Panc1 (cell line): ENCODE measurements around the gene C1QL2. TPM values are rescaled to one million over a fixed set of nuclear protein-coding genes. Genes with fewer than 3 reads are reported as not detected.

Source experiments
- ATAC-seq: fragments of 200-7000 bp; cut with Tn5 transposase; 2 replicates; pipeline ENCODE4 v1.9.1; 2020; ENCODE audit warnings: mild to moderate bottlenecking, moderate library complexity
- BruUV-seq: library from RNA; stranded (reverse); fragments of 400-500 nt; replicated peaks from 2 replicates; lab custom pipeline; 2021; lab: Mats Ljungman, UMichigan
- CTCF ChIA-PET: fragments of 300-600 bp; sonication (Branson Sonifier 250); formaldehyde crosslinking; loops from one replicate; lab custom pipeline; 2022; ENCODE audit warnings: antibody characterized with exemption; lab: Charles Lee
- POLR2A ChIA-PET: fragments of 300-600 bp; sonication (Branson Sonifier 250); formaldehyde crosslinking; loops from one replicate; lab custom pipeline; 2022; ENCODE audit warnings: antibody characterized with exemption; lab: Charles Lee
- DNase-seq: peaks from one replicate; pipeline ENCODE4 v3.0.0-alpha.2; 2010; ENCODE audit warnings: low read depth, low spot score
- H3K27ac ChIP-seq: 2 replicates; pipeline ENCODE4 v1.5.1; 2011; ENCODE audit warnings: mild to moderate bottlenecking, low read length, inconsistent platforms
- H3K27me3 ChIP-seq: fragments of 200-500 bp; sonication (Bioruptor generic); 2 replicates; pipeline ENCODE4 v1.6.0; 2014; ENCODE audit warnings: low read length, inconsistent platforms; ENCODE audit not compliant: control insufficient read depth, insufficient read depth
- H3K36me3 ChIP-seq: fragments of 200-500 bp; sonication (Bioruptor generic); 2 replicates; pipeline ENCODE4 v1.5.1; 2014; ENCODE audit warnings: inconsistent platforms, mild to moderate bottlenecking, low read length, moderate library complexity; ENCODE audit not compliant: control insufficient read depth, insufficient read depth
- H3K4me1 ChIP-seq: 2 replicates; pipeline ENCODE4 v1.5.1; 2011; ENCODE audit warnings: inconsistent platforms, mild to moderate bottlenecking, low read length, moderate library complexity; ENCODE audit not compliant: control insufficient read depth, insufficient read depth
- H3K4me3 ChIP-seq, 2 experiments: 2 replicates each; pipeline ENCODE4 v1.5.1; 2011 to 2012; ENCODE audit warnings: low read depth in 2 of 2, low read length in 2 of 2, mild to moderate bottlenecking in 2 of 2, inconsistent platforms in 1 of 2, moderate library complexity in 1 of 2
- H3K9me3 ChIP-seq: fragments of 200-500 bp; sonication (Bioruptor generic); 2 replicates; pipeline ENCODE4 v1.5.1; 2014; ENCODE audit warnings: low read depth, mild to moderate bottlenecking, inconsistent platforms, low read length, moderate library complexity; ENCODE audit not compliant: control insufficient read depth, insufficient read depth
- POLR2AphosphoS5 ChIP-seq: IDR thresholded peaks from 2 replicates; pipeline ENCODE4 v1.6.1; 2012; ENCODE audit warnings: mild to moderate bottlenecking, low read depth, low read length, moderate library complexity
- SIN3A ChIP-seq: IDR thresholded peaks from 2 replicates; pipeline ENCODE4 v1.6.1; 2012; ENCODE audit warnings: low read depth, mild to moderate bottlenecking, low read length, moderate library complexity, borderline replicate concordance; ENCODE audit not compliant: insufficient read depth
- TCF7L2 ChIP-seq: IDR thresholded peaks from 2 replicates; pipeline ENCODE4 v1.6.1; 2011; ENCODE audit warnings: mild to moderate bottlenecking, low read depth, low read length, inconsistent platforms
- in situ Hi-C: cut with HindIII; loops from 2 replicates; pipeline ENCODE4 v1.10.0; 2016; ENCODE audit warnings: low sequenced_read_pairs, low pct_unique_long_range_greater_than_20kb
- intact Hi-C: fragments of 100-400 bp; cut with micrococcal nuclease; formaldehyde crosslinking; loops from one replicate; pipeline ENCODE4 v1.10.0; 2022; ENCODE audit not compliant: unreplicated experiment
- total RNA-seq: library from RNA; stranded (reverse); gene quantifications from one replicate; pipeline ENCODE4 v1.2.1, GENCODE V29; 2021; ENCODE audit not compliant: unreplicated experiment
- TF ChIP-seq, protein P1 (sequence below), 2 experiments: IDR thresholded peaks; 2 replicates each; pipeline ENCODE4 v1.6.1; 2011 to 2012; ENCODE audit warnings: low read depth in 2 of 2, control low read depth in 1 of 2, low read length in 1 of 2, mild to moderate bottlenecking in 1 of 2, moderate library complexity in 1 of 2; ENCODE audit not compliant: insufficient read depth in 1 of 2
- TF ChIP-seq, protein P2 (sequence below): fragments of 450-650 bp; IDR thresholded peaks from 2 replicates; pipeline ENCODE4 v1.5.1; 2017; ENCODE audit warnings: mild to moderate bottlenecking

Gene C1QL2
- total RNA-seq, 1 experiment from 2014 or later, result not detected

DNA sequence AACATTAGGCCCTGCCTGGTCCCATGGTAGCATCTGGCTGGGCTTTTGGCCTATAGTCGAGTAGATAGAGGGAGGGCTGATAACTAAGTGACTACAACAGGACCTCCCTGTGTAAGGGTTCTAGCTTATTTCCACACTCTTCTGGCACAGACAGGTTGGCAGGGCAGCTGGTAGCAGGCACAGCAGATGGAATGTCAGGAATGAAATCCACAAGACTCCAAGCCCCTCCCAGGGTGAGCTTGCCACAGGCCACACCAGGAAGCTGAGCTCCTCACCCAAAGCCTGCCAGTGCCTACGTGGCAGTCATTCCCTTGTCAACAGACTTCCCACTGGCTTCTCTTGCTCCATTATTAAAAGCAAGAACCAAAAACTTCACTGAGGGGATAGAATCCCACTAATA lies 20.7 kb upstream of the C1QL2 start:
- in situ Hi-C loops, result no loop called here
- ATAC-seq (no peak), DNase-seq (no peak)
- H3K9me3 ChIP-seq, result no peaks in the 10 kb centered on the region
- no peaks in the 10 kb centered on the region for H3K27me3 ChIP-seq
- no peak overlapping the region for H3K27ac ChIP-seq
- CTCF ChIA-PET, result no interaction called here
- no TSS peak for BruUV-seq
- H3K4me3 ChIP-seq, result no peak overlapping the region
- TF ChIP-seq TCF7L2 (no peak), SIN3A (no peak), POLR2AphosphoS5 (no peak)
- TF ChIP-seq, protein P1, sequence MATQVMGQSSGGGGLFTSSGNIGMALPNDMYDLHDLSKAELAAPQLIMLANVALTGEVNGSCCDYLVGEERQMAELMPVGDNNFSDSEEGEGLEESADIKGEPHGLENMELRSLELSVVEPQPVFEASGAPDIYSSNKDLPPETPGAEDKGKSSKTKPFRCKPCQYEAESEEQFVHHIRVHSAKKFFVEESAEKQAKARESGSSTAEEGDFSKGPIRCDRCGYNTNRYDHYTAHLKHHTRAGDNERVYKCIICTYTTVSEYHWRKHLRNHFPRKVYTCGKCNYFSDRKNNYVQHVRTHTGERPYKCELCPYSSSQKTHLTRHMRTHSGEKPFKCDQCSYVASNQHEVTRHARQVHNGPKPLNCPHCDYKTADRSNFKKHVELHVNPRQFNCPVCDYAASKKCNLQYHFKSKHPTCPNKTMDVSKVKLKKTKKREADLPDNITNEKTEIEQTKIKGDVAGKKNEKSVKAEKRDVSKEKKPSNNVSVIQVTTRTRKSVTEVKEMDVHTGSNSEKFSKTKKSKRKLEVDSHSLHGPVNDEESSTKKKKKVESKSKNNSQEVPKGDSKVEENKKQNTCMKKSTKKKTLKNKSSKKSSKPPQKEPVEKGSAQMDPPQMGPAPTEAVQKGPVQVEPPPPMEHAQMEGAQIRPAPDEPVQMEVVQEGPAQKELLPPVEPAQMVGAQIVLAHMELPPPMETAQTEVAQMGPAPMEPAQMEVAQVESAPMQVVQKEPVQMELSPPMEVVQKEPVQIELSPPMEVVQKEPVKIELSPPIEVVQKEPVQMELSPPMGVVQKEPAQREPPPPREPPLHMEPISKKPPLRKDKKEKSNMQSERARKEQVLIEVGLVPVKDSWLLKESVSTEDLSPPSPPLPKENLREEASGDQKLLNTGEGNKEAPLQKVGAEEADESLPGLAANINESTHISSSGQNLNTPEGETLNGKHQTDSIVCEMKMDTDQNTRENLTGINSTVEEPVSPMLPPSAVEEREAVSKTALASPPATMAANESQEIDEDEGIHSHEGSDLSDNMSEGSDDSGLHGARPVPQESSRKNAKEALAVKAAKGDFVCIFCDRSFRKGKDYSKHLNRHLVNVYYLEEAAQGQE (IDR thresholded peaks at IDR 0.05; ENCODE audit: insufficient read depth in 1 of 2, low read depth in 2 of 2, low read length in 1 of 2), result no peak
- TF ChIP-seq, protein P2, sequence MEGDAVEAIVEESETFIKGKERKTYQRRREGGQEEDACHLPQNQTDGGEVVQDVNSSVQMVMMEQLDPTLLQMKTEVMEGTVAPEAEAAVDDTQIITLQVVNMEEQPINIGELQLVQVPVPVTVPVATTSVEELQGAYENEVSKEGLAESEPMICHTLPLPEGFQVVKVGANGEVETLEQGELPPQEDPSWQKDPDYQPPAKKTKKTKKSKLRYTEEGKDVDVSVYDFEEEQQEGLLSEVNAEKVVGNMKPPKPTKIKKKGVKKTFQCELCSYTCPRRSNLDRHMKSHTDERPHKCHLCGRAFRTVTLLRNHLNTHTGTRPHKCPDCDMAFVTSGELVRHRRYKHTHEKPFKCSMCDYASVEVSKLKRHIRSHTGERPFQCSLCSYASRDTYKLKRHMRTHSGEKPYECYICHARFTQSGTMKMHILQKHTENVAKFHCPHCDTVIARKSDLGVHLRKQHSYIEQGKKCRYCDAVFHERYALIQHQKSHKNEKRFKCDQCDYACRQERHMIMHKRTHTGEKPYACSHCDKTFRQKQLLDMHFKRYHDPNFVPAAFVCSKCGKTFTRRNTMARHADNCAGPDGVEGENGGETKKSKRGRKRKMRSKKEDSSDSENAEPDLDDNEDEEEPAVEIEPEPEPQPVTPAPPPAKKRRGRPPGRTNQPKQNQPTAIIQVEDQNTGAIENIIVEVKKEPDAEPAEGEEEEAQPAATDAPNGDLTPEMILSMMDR, result no peak
- intact Hi-C loops, result no loop called here
- no peaks in the 10 kb centered on the region for H3K36me3 ChIP-seq
- H3K4me1 ChIP-seq, result no peaks in the 10 kb centered on the region; the same call in 1 of the 2 replicates
- POLR2A ChIA-PET, result no interaction called here

DNA sequence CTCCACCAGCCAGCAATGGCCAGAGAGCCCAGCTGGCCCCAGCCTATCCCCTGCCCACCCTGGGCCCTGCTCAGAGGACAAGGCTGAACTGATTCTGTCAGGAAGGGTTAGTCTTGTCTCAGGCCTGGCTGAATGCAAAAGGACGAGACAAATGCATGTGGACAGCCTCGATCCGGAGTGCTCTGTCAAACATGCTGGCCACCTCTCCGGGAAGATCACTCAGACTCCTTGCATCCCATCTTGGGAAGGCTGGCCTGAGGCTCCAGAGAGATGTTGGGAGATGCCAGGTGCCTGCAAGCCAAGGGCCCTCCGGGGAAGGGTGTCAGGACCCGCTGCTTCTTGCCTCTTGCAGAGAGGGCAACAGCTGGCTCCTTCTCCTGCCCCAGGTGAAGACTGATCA lies 20.2 kb upstream of the C1QL2 start:
- intact Hi-C loops (no loop called here), in situ Hi-C loops (no loop called here)
- no peaks in the 10 kb centered on the region for H3K9me3 ChIP-seq
- H3K27ac ChIP-seq, result no peak overlapping the region
- no peaks in the 10 kb centered on the region; the same call in 1 of the 2 replicates for H3K4me1 ChIP-seq
- H3K4me3 ChIP-seq, result no peak overlapping the region
- no peaks in the 10 kb centered on the region for H3K36me3 ChIP-seq
- TF ChIP-seq POLR2AphosphoS5, result no peak
- no peak for TF ChIP-seq SIN3A
- TF ChIP-seq TCF7L2, result no peak
- TF ChIP-seq, protein P2, result no peak
- TF ChIP-seq, protein P1 (IDR thresholded peaks at IDR 0.05; ENCODE audit: insufficient read depth in 1 of 2, low read depth in 2 of 2, low read length in 1 of 2), result no peak
- BruUV-seq, result no TSS peak
- CTCF ChIA-PET, result no interaction called here
- DNase-seq (no peak), ATAC-seq (no peak)
- H3K27me3 ChIP-seq, result no peaks in the 10 kb centered on the region
- POLR2A ChIA-PET, result no interaction called here
